ENCODE results near the gene SIRT5. TPM values are rescaled to one million over a fixed set of nuclear protein-coding genes. Genes with fewer than 3 reads are reported as not detected.

Gene SIRT5
- total and polyA plus RNA-seq, 8 donors, result 1.8 to 10.3 (median 4.7) TPM

DNA sequence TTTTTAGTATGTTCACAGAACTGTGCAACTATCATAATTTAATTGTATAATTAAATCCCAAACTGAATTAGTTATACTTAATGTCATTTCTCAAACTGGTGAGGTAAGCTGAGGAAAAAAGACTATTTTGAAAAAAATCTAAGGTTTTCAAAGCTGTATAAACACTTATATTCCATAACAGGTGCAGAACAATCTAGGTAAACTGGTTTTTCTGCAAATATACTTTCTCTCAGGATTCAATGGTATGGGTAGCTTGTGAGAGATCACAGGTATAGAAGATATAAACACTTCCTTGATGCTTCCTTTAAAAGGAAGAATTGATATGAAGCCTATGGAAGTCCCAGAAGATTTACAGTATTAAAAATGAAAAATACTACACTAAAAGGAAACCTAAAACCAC, 74.4 kb downstream of the SIRT5 start:
- no peaks in the 10 kb centered on the region for H3K27me3 ChIP-seq
- intact Hi-C loops (cut with DNase I; ENCODE audit: low total_unique reads), result no loop called here
- DNase-seq, result peak in 1 of 2 donors; percentile 8

GRCh38 chr6:13649393-13649792, 75.0 kb downstream of the SIRT5 start:
- 82 to 92% (median 89%) methylated on average over 4 of the region's 4 CpGs for WGBS, 5 donors
- no peak for DNase-seq
- Histone ChIP-seq H3K4me1 (peaks cover 0 to 14% (median 4%) of the 10 kb centered on the region in 4 donors), H3K27me3 (no peaks in the 10 kb centered on the region), H3K9me3 (no peaks in the 10 kb centered on the region), H3K27ac (no peak overlapping the region), H3K4me3 (no peak overlapping the region), H3K36me3 (peaks cover 0 to 29% (median 24%) of the 10 kb centered on the region in 4 donors)
- intact Hi-C loops (cut with DNase I; ENCODE audit: low total_unique reads), result no loop called here
- TF ChIP-seq POLR2A (IDR thresholded peaks at IDR 0.05), result no peak
- TF ChIP-seq EP300 (IDR thresholded peaks at IDR 0.05), result no peak
- TF ChIP-seq POLR2AphosphoS5 (IDR thresholded peaks at IDR 0.05), result no peak
- TF ChIP-seq CTCF (IDR thresholded peaks at IDR 0.05), result no peak

More for the DNA sequence above, 74.4 kb downstream of the SIRT5 start:
- Histone ChIP-seq H3K9me3 (no peaks in the 10 kb centered on the region), H3K4me3 (no peak overlapping the region), H3K4me1 (peaks cover 0 to 12% (median 4%) of the 10 kb centered on the region in 4 donors), H3K27ac (no peak overlapping the region), H3K36me3 (peaks cover 0 to 34% (median 27%) of the 10 kb centered on the region in 4 donors)
- TF ChIP-seq POLR2A (IDR thresholded peaks at IDR 0.05), result no peak
- TF ChIP-seq POLR2AphosphoS5 (IDR thresholded peaks at IDR 0.05), result no peak
- TF ChIP-seq CTCF (IDR thresholded peaks at IDR 0.05), result no peak
- no peak for TF ChIP-seq EP300 (IDR thresholded peaks at IDR 0.05)

- no peak overlapping the region for H3K4me3 ChIP-seq
- no peaks in the 10 kb centered on the region for H3K9me3 ChIP-seq
- 88 to 97% (median 93%) methylated on average over 2 of the region's 2 CpGs for WGBS, 5 donors
- H3K4me1 ChIP-seq, result peaks cover 0 to 28% (median 6%) of the 10 kb centered on the region in 4 donors
- DNase-seq, result no peak
- intact Hi-C loops (cut with DNase I; ENCODE audit: low total_unique reads), result no loop called here
- peaks cover 0 to 27% (median 18%) of the 10 kb centered on the region in 4 donors for H3K36me3 ChIP-seq
- H3K27me3 ChIP-seq, result no peaks in the 10 kb centered on the region
- no peak for TF ChIP-seq CTCF (IDR thresholded peaks at IDR 0.05)
- no peak for TF ChIP-seq POLR2A (IDR thresholded peaks at IDR 0.05)
- no peak for TF ChIP-seq EP300 (IDR thresholded peaks at IDR 0.05)
- TF ChIP-seq POLR2AphosphoS5 (IDR thresholded peaks at IDR 0.05), result no peak
- no peak overlapping the region for H3K27ac ChIP-seq
Observed at GRCh38 chr6:13653296-13653695, 78.9 kb downstream of the SIRT5 start.

DNA sequence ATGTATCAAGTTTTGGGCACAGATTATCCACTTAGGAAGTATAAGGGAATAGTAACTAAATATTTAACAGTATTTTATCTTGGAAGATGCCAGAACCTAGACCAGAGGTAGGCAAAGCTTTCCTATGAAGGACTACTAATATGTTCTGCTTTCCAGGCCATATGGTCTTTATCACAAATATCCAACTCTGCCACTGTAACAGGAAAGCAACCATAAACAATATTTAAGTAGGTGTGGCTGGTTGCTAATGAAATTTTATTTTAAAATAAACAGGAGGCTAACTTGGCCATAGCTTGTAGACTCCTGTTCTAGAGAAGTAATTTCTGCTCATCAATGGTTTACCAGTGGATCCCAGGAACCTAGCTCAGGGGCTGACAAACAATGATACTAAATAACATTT, 80.1 kb downstream of the SIRT5 start:
- intact Hi-C loops (cut with DNase I; ENCODE audit: low total_unique reads), result no loop called here
- H3K27me3 ChIP-seq, result no peaks in the 10 kb centered on the region
- peaks cover 0 to 27% (median 12%) of the 10 kb centered on the region in 4 donors for H3K4me1 ChIP-seq
- H3K36me3 ChIP-seq, result peaks cover 0 to 27% (median 18%) of the 10 kb centered on the region in 4 donors
- H3K4me3 ChIP-seq, result no peak overlapping the region
- no peak for DNase-seq
- no peak overlapping the region for H3K27ac ChIP-seq
- TF ChIP-seq EP300 (IDR thresholded peaks at IDR 0.05) (no peak), POLR2AphosphoS5 (IDR thresholded peaks at IDR 0.05) (no peak), CTCF (IDR thresholded peaks at IDR 0.05) (no peak), POLR2A (IDR thresholded peaks at IDR 0.05) (no peak)
- H3K9me3 ChIP-seq, result no peaks in the 10 kb centered on the region

All from stomach (tissue), 9 donors.